GM13976 (cell line): Measurements from ENCODE around the gene DSG2.
"Not testable (repeated sequence)": the region's sequence is repeated elsewhere in the genome, so short reads cannot be mapped to it uniquely, and the experiment has no call there.

ENCODE experiments used
- DNase-seq: peaks from one replicate; pipeline ENCODE4 v3.0.0; 2012; ENCODE audit warnings: low spot score
- in situ Hi-C: fragments of 300-500 bp; cut with MboI; formaldehyde crosslinking; loops from one replicate; pipeline ENCODE4 v1.12.0; 2022; ENCODE audit warnings: low sequenced_read_pairs, mixed read lengths, inconsistent platforms; ENCODE audit not compliant: unreplicated experiment
- TF ChIP-seq, protein P1 (sequence below): IDR thresholded peaks from 2 replicates; pipeline ENCODE4 v1.5.1; 2012; ENCODE audit warnings: borderline replicate concordance, mild to moderate bottlenecking; ENCODE audit not compliant: insufficient read depth; ENCODE audit errors: extremely low read depth, missing control alignments, control extremely low read depth

DSG2 gene

DNA sequence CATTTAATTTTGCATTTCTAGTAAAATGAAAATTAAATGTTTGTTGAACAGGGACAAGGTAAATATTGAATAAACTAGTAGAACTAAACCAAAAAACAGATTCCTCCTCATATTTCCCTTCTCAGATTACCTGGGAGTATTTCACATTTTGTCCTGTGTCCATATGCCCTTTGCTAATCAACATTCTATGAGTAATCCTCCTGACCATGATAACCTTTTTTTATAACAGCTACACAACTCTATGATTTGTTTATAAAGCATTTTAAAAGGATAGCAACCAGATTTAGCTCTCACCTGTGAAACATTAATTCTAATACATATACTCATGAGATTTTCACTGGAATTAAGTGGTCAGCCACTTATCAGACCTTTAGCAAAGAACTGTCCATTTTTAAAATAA is 7.1 kb upstream of the DSG2 start:
- TF ChIP-seq, protein P1, sequence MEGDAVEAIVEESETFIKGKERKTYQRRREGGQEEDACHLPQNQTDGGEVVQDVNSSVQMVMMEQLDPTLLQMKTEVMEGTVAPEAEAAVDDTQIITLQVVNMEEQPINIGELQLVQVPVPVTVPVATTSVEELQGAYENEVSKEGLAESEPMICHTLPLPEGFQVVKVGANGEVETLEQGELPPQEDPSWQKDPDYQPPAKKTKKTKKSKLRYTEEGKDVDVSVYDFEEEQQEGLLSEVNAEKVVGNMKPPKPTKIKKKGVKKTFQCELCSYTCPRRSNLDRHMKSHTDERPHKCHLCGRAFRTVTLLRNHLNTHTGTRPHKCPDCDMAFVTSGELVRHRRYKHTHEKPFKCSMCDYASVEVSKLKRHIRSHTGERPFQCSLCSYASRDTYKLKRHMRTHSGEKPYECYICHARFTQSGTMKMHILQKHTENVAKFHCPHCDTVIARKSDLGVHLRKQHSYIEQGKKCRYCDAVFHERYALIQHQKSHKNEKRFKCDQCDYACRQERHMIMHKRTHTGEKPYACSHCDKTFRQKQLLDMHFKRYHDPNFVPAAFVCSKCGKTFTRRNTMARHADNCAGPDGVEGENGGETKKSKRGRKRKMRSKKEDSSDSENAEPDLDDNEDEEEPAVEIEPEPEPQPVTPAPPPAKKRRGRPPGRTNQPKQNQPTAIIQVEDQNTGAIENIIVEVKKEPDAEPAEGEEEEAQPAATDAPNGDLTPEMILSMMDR: no peak
- no peak for DNase-seq
- in situ Hi-C loops: no loop called here

DNA sequence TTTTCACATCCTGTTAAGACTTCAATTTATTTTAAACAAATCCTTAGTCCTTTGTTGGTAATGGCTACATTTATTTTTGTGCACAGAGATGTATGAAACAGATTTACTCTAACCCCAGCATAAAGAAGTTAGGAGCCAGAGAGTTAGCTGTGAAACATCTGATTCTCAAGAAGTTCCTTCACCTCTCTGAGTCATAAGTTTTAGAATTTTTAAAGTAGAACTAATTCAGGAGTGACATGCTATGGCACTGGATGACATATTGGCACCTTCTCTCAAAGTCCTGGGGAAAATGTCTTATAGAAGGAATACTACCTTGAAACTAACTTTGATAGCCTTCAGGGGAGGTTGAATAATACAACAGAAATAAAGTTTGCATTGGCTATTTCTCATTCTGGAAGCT is 6.4 kb upstream of the DSG2 start:
- in situ Hi-C loops: no loop called here
- TF ChIP-seq, protein P1: no peak
- no peak for DNase-seq

GRCh38 chr18:31492671-31493070 is 5.3 kb upstream of the DSG2 start:
- no peak for DNase-seq
- TF ChIP-seq, protein P1: no peak
- in situ Hi-C loops: no loop called here

- DNase-seq: no peak
- in situ Hi-C loops: no loop called here
- TF ChIP-seq, protein P1: no peak
Measured at GRCh38 chr18:31493171-31493570, 4.8 kb upstream of the DSG2 start.

- in situ Hi-C loops: no loop called here
- no peak for DNase-seq
- TF ChIP-seq, protein P1: no peak
Measured at GRCh38 chr18:31493941-31494340, 4.0 kb upstream of the DSG2 start.

DNA sequence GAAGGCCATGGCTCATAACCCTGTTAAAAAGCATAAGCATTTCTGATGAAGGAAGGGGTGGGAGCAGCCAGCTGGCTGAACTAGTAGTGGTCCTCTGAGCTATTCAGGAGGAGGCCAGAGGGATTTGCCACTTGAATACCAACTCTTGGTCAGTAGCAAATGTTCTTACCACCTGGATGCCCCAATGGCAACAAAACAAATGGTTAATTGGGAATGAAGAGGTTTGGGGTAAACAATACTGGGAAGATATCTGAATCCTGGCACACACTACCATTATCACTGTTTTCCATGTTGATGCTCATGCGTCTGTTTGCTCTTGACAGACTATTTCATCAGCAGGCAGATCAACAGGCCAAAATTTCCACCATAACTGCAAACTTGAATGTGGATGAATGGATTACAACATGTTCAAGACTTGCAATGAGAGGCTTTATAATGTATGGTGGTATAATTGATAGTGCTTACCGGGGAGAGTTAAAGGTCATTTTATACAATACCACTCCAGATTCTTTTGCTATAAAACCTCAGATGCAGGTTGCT is 3.2 kb upstream of the DSG2 start:
- DNase-seq, in situ Hi-C loops: not testable (repeated sequence)

- TF ChIP-seq, protein P1: no peak
- DNase-seq: no peak
- in situ Hi-C loops: no loop called here
Measured at GRCh38 chr18:31497404-31497835, 557 bp upstream of the DSG2 start.
